ENCODE data around the gene PCNP.
"Not testable (repeated sequence)": the region's sequence is repeated elsewhere in the genome, so short reads cannot be mapped to it uniquely, and the experiment has no call there.

The PCNP gene

DNA sequence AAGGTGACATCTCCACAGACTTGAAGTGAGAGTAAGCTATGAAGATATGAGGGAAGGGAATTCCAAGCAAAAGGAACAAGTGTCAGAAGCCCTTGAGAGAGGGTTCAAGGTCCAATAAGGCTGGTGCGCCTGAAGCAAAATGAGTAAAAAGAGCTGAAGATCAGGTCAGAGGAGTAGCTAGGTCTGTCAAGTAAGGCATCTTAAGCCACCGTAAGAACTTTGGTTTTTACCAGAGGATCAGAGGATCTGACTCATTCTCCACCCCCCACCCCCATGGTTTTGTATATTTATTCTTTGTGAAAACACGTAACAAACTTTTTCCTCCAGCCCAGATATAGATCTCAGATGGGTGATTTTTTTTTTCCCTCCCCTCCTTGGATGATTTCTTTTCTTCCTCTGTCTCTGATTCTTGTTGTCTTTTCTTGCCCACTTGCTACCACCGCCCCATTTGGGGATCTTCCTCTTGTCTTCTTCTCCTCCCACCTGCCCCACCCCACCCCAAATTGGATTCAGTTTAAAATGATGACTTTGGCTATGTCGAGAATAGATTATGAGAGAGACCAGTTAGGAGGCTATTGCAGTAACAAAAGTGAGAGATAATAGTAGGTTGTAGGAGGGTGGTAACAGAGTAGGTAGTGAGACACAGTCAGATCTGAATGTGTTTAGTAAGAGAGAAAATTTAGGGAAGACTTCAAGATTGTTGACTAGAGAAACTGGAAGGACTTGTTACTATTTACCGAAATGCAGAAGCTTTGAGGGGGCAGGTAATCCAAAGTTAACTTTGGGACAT, 6.3 kb upstream of the PCNP start:
- no peak for DNase-seq

- DNase-seq = no peak
Measured at GRCh38 chr3:101571028-101571895, 2.7 kb upstream of the PCNP start.

GRCh38 chr3:101574388-101575112, 570 bp downstream of the PCNP start:
- no peak for DNase-seq

DNA sequence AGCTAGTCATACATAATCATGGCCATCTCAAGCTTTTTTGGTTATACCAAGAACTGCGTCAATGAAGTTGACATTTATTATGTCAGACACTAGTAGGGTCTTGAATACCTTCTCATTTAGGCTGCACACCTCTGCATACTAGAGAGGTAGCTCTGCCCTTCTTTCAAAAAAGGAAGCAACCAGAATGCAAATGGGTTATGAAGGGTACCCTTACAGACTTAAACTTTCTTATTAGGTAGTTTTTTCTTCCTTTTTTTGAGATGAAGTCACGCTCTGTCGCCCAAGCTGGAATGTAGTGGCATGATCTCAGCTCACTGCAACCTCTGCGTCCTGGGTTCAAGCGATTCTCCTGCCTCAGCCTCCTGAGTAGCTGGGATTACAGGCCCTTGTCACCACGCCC, 3.3 kb downstream of the PCNP start:
- DNase-seq = no peak

GRCh38 chr3:101588616-101589015, 14.6 kb downstream of the PCNP start:
- no peak for DNase-seq

DNA sequence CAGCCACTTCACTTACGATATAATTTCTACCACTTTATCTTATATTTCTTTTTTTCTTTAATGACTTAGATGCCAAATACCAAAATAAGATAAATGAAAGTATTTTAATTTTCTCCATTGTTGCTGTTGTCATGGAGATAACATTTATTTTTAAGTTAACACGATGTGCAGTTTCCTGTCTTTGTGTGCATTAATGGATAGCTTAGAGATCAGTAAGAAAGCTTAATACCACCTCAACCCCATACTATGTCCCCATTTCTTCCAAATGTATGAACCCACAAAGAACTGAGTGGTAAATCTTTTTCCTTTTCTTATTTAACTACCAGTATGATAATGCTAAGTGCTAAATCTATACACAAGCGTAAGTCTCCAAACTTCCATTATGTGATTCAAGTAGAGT, 17.1 kb downstream of the PCNP start:
- DNase-seq = no peak

- no peak for DNase-seq
Measured at GRCh38 chr3:101602731-101603130, 28.8 kb downstream of the PCNP start.

DNA sequence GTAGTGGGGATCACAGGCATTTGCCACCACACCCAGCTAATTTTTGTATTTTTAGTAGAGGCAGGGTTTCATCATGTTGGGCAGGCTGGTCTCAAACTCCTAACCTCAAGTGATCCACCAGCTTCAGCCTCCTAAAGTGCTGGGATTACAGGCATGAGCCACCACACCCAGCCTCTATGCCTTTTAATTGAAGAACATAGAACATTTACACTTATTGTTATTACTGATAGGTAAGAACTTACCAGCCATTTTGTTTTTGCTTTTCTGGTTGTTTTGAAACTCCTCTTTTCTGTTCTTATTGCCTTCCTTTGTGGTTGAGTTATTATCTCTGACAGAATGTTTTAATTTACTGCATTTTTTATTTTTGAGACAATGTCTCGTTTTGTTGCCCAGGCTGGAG, 29.2 kb downstream of the PCNP start:
- DNase-seq = no peak

DNA sequence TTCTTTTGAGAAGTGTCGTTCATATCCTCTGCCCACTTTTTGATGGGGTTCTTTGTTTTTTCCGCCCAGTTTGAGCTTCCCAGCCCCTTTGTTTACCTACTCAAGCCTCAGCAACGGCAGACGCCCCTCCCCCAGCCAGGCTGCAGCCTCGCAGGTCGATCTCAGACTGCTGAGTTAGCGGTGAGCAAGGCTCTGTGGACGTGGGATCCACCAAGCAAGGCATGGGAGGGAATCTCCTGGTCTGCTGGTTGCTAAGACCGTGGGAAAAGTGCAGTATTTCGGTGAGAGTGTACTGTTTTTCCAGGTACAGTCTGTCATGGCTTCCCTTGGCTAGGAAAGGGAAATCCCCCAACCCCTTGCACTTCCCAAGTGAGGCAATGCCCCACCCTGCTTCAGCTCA, 31.4 kb downstream of the PCNP start:
- not testable (repeated sequence) for DNase-seq

GRCh38 chr3:101611023-101611422, 37.0 kb downstream of the PCNP start:
- no peak for DNase-seq

GRCh38 chr3:101613014-101613413, 39.0 kb downstream of the PCNP start:
- not testable (repeated sequence) for DNase-seq

GRCh38 chr3:101615525-101615924, 41.5 kb downstream of the PCNP start:
- no peak for DNase-seq

GRCh38 chr3:101617478-101617877, 43.5 kb downstream of the PCNP start:
- DNase-seq = no peak

- no peak for DNase-seq
Measured at GRCh38 chr3:101618726-101619125, 44.7 kb downstream of the PCNP start.

- no peak for DNase-seq
Measured at GRCh38 chr3:101619734-101620133, 45.8 kb downstream of the PCNP start.

- DNase-seq = no peak
Measured at GRCh38 chr3:101623656-101624055, 49.7 kb downstream of the PCNP start.

DNA sequence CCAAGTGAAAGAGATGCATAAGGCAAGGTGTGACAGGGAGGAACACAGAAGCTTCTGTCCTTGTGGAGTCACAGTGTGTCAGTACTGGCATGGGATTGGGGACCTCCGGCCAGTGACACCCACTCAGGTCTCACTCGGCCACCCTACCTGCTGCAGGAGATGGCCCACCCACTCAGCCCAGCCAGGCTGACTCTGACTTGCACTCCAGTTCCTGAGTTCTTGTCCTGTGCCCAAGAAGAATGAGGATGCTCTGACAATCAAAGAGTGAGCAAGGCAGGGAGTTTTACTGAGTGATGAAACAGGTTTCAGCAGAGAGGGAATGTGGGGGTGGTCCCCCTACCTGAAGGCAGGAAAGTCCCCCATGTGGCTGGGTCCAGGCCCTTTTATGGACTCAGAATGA, 50.9 kb downstream of the PCNP start:
- DNase-seq = no peak

DNA sequence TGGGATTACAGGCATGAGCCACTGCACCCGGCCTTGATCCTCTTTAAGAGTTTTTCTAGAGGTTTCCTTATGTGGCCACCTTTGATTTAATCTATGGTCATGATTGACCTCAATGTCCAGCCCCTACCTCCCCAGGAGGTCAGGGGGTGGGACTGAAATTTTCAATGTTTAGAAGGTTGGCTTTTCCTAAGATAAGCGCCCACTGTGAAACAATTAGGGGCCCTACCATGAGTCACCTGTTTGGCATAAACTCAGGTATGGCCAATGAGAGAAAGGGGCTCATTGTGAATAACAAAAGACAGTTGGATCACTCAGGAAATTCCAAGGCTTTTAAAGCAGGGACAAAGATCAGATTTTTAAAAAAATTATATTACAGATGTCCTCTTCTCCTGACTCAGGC, 51.9 kb downstream of the PCNP start:
- DNase-seq = no peak

GRCh38 chr3:101629219-101629618, 55.2 kb downstream of the PCNP start:
- no peak for DNase-seq

- DNase-seq = no peak
Measured at GRCh38 chr3:101631098-101631796, 57.3 kb downstream of the PCNP start.

GRCh38 chr3:101631959-101632358, 58.0 kb downstream of the PCNP start:
- DNase-seq = not testable (repeated sequence)

DNA sequence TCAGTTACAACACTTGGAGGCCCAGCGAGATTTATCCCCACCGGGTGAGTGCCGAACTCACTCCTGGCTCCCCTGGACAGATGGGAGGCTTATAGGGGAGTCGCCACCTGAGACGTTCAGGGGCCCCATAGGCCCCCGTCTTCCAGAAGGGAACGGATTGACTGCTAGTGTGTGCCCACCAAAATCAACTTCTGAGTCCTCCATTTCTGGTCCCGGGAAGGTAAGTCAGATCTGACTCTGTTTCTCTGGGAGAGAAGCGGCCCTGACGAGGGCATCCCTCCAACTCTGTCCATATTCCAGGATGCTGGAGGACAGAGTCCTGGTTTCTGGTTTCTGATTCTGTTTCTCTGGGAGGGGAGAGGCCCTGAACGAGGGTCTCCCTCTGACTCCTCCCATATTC, 58.6 kb downstream of the PCNP start:
- no peak for DNase-seq

- DNase-seq = no peak
Measured at GRCh38 chr3:101633186-101633585, 59.2 kb downstream of the PCNP start.

Data from SHP77 treated with DMSO at 0.1 percent for 48 hours (cell line).